Measurements from ENCODE around the gene TNFRSF4.

The TNFRSF4 gene

DNA sequence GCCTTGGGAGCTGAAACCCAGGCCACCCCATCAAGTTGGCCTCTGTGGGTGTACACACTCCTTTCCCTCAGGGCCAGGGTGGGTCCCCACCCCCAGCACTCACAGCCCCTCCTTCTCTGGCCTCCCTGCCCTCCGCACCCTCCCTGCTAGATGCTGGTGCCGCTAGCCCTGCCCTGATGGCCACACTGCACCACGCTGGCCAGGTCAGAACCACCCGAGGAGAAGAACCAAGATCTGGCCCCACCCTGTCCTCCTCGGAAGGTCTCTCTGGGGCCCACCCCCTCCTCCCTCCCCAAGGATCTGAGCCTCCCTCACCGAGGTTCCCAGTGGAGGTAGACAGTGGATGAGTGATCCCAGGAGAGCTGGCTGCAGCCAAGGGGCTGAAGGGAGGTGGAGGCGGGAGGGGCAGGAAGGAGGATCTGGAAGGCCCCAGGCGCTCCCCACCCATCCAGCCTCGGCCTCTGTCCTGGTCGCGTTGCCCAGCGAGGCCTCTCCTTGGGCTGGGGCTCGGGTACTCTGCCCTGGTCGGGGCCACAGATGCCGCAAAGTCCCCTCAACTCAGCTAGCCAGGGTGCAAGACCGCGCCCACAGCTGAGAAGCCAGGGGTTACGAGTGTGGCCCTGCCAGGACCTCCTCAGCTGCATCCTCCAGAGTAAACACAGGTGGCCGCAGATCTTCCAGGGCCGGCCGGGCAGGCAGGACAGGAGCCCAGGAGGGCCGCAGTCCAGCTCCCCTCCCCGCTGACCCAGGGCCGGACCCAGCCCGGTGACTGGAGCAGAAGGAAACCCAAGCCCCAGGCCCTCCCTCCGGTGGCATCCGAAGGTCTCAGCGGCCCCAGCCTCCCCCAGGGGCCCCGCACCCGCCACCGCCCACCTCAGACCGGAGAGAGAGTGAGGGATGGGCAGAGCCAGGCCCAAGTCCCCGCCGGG, 23.3 kb upstream of the TNFRSF4 start:
- no peak for DNase-seq (ENCODE audit: extremely low spot score)
- TF ChIP-seq FOXK2 (IDR thresholded peaks at IDR 0.05) (no peak), FOXM1 (IDR thresholded peaks at IDR 0.05; ENCODE audit: borderline replicate concordance) (no peak), CTBP1 (IDR thresholded peaks at IDR 0.05; ENCODE audit: borderline replicate concordance) (no peak), PKNOX1 (IDR thresholded peaks at IDR 0.05) (no peak), BHLHE40 (IDR thresholded peaks at IDR 0.05; ENCODE audit: borderline replicate concordance) (no peak), FOXA1 (IDR thresholded peaks at IDR 0.05) (no peak), SUZ12 (IDR thresholded peaks at IDR 0.05) (no peak), SP1 (IDR thresholded peaks at IDR 0.05) (no peak), HDGF (IDR thresholded peaks at IDR 0.05; ENCODE audit: borderline replicate concordance) (no peak), ZNF384 (IDR thresholded peaks at IDR 0.05) (no peak), TARDBP (IDR thresholded peaks at IDR 0.05) (no peak), ELF4 (IDR thresholded peaks at IDR 0.05) (no peak), NFRKB (IDR thresholded peaks at IDR 0.05) (no peak), L3MBTL2 (conservative IDR thresholded peaks at IDR 0.05) (no peak), ARNT (IDR thresholded peaks at IDR 0.05) (no peak), LEF1 (IDR thresholded peaks at IDR 0.05; ENCODE audit: borderline replicate concordance) (no peak)
- ChIA-PET POLR2A (no interaction called here), CTCF (interaction anchor here (0.7 kb wide), 1 partner anchor 120 kb away, joined by 3 read pairs; no protein-coding TSS in a partner anchor)

DNA sequence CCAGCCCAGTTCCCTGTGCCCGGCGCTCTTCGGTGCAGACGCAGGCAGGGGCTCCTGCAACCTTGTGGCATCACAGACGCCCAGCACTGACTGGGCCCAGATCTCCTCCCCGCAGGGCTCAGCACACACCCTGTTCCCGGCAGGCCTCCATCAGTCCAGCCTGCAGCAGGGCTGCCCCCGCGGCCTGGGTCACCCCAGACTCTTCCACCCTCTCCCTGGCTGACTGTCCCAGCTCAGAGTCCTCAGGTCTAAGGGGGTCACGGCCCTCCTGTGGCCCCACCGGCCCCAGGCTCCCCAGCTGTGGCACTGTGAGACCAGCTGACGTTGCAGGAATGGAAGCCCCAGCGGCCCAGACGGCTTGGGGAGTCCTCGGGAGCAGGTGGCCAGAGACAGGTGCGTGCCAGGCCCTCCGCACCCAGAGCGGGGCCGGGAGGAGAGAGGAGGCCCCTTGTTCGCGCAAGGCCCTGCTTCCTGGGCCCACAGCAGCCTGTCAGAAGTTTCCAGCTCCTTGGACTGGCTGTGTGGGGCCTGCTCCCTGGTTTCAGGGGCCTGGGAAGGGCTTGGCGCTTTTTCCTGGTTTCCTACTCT, 22.3 kb upstream of the TNFRSF4 start:
- POLR2A ChIA-PET: no interaction called here
- TF ChIP-seq HDGF (IDR thresholded peaks at IDR 0.05; ENCODE audit: borderline replicate concordance) (no peak), FOXM1 (IDR thresholded peaks at IDR 0.05; ENCODE audit: borderline replicate concordance) (no peak), BHLHE40 (IDR thresholded peaks at IDR 0.05; ENCODE audit: borderline replicate concordance) (no peak), ELF4 (IDR thresholded peaks at IDR 0.05) (no peak), LEF1 (IDR thresholded peaks at IDR 0.05; ENCODE audit: borderline replicate concordance) (no peak), ARNT (IDR thresholded peaks at IDR 0.05) (no peak), L3MBTL2 (conservative IDR thresholded peaks at IDR 0.05) (no peak), SP1 (IDR thresholded peaks at IDR 0.05) (no peak), FOXK2 (IDR thresholded peaks at IDR 0.05) (no peak), CTBP1 (IDR thresholded peaks at IDR 0.05; ENCODE audit: borderline replicate concordance) (no peak), FOXA1 (IDR thresholded peaks at IDR 0.05) (no peak), ZNF384 (IDR thresholded peaks at IDR 0.05) (no peak), NFRKB (IDR thresholded peaks at IDR 0.05) (no peak), SUZ12 (IDR thresholded peaks at IDR 0.05) (no peak), TARDBP (IDR thresholded peaks at IDR 0.05) (no peak), PKNOX1 (IDR thresholded peaks at IDR 0.05) (no peak)
- no peak for DNase-seq (ENCODE audit: extremely low spot score)
- CTCF ChIA-PET: interaction anchor here (0.7 kb wide), 1 partner anchor 119 kb away, joined by 3 read pairs; no protein-coding TSS in a partner anchor

DNA sequence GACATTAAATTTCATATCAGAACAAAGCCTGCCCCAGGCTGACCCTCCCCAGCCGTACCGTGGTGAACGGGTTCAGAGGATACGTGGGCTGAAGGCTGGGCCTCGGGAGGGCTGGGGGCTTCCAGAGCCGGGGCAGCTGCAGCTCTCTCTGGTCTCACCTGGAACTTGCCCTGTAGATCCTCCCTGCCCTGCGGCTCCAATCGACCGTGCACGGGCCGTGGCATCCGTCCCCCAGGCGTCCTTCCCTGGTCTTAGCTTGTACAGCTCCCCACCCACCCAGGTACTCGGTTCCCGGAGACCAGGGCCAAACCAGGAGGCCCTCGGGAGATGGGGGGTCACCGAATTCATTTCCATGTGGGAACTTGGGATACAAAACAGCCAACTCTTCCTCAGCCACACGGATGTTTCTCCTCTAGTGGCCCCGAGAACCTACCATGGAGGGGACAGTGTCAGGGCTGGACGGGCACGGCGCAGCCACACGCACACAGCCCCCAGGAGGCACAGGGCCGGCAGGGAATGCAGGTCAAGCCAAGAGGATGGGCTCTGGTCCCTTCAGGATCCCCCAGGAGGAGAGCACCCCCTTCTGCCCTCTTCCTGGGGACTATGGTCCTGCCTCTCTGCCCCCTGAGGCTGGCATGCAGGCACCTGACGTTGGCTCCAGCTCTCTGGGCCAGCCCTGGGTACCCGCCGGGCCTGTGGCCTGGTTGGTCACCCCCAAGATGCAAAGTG, 21.2 kb upstream of the TNFRSF4 start:
- ChIA-PET POLR2A (no interaction called here), CTCF (no interaction called here)
- no peak for TF ChIP-seq FOXK2 (IDR thresholded peaks at IDR 0.05)
- no peak for TF ChIP-seq FOXA1 (IDR thresholded peaks at IDR 0.05)
- no peak for TF ChIP-seq HDGF (IDR thresholded peaks at IDR 0.05; ENCODE audit: borderline replicate concordance)
- no peak for TF ChIP-seq SUZ12 (IDR thresholded peaks at IDR 0.05)
- TF ChIP-seq ARNT (IDR thresholded peaks at IDR 0.05): no peak
- no peak for TF ChIP-seq ELF4 (IDR thresholded peaks at IDR 0.05)
- TF ChIP-seq NFRKB (IDR thresholded peaks at IDR 0.05): no peak
- DNase-seq (ENCODE audit: extremely low spot score): no peak

GRCh38 chr1:1234180-1234808, 20.3 kb upstream of the TNFRSF4 start:
- ChIA-PET CTCF (no interaction called here), POLR2A (interaction anchor here (1.0 kb wide), 1 partner anchor 26 kb away, joined by 3 read pairs; no protein-coding TSS in a partner anchor)
- TF ChIP-seq CTBP1 (IDR thresholded peaks at IDR 0.05; ENCODE audit: borderline replicate concordance): no peak
- no peak for TF ChIP-seq SP1 (IDR thresholded peaks at IDR 0.05)
- no peak for DNase-seq (ENCODE audit: extremely low spot score)

DNA sequence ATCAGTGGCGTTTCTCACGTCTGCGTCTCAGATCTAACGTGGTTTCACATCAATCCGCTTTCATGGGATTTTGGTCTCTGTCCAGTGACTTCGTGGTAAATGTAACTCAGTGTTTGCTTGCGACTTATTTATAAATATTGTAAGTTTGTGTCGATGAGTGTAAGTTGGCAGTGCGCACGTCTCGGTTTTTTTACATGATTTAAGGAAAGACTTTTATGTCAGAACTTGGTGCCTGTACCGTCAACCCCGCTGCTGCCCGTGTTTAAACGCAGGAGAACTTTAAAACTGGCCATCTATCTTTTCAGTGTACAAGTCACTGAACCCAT, 19.6 kb upstream of the TNFRSF4 start:
- TF ChIP-seq FOXA1 (IDR thresholded peaks at IDR 0.05) (no peak), FOXK2 (IDR thresholded peaks at IDR 0.05) (no peak), ELF4 (IDR thresholded peaks at IDR 0.05) (no peak), SUZ12 (IDR thresholded peaks at IDR 0.05) (no peak)
- CTCF ChIA-PET: no interaction called here
- no peak for DNase-seq (ENCODE audit: extremely low spot score)
- POLR2A ChIA-PET: interaction anchor here (1.0 kb wide), 1 partner anchor 25 kb away, joined by 3 read pairs; no protein-coding TSS in a partner anchor
